ENCODE data around the gene MFAP2.
"Not testable (repeated sequence)": the region's sequence is repeated elsewhere in the genome, so short reads cannot be mapped to it uniquely, and the experiment has no call there.

Gene MFAP2

DNA sequence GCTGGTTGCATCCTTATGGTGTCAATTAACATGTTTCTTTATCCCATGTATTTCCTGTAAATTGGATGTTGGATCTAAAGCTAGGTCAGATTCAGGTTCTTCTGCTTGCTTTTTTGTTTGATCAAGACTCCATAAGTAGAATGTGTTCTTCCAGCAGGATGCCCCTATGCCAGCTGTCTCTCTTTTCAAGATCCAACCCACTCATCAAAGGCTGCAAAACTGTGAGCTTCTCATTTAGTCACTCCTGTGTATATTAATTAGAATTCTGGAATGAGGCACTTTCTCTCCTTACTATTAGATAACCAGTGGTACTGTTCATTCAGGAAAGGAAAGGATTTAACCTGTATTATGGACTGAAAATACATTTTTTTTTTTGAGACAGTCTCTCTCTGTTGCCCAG is 46.5 kb downstream of the MFAP2 start:
- in situ Hi-C loops (cut with HindIII; ENCODE audit: low sequenced_read_pairs): not testable (repeated sequence)

DNA sequence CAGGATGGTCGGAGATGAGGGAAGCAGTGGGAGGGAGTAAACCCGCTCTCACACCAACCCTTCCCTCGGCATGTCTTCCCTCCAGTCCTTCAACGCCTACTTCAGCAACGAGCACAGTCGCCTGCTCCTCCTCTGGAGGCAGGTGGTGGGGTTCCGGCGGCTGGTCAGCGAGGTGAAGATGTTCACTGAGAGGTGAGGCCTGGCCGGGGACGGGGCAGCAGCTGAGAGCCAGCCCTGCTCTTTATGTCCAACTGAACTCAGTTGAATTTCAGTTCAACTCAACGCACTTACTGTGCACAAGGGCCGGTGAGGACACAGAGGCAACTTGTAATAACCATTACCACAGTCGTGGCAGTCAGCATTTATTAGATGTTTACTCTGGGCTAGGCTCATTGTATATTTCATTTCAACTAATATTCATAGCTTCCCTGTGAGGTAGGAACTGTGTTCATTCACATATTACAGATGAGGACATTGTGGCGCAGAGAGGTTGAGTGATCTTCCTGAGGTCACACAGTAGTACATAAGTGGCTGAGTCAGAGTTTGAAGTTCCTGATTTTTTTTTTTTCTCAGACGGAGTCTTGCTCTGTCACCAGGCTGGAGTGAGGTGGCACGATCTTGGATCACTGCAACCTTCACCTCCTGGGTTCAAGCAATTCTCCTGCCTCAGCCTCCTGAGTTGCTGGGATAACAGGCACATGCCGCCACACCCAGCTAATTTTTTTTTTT is 49.0 kb downstream of the MFAP2 start:
- in situ Hi-C loops (cut with HindIII; ENCODE audit: low sequenced_read_pairs): not testable (repeated sequence)

DNA sequence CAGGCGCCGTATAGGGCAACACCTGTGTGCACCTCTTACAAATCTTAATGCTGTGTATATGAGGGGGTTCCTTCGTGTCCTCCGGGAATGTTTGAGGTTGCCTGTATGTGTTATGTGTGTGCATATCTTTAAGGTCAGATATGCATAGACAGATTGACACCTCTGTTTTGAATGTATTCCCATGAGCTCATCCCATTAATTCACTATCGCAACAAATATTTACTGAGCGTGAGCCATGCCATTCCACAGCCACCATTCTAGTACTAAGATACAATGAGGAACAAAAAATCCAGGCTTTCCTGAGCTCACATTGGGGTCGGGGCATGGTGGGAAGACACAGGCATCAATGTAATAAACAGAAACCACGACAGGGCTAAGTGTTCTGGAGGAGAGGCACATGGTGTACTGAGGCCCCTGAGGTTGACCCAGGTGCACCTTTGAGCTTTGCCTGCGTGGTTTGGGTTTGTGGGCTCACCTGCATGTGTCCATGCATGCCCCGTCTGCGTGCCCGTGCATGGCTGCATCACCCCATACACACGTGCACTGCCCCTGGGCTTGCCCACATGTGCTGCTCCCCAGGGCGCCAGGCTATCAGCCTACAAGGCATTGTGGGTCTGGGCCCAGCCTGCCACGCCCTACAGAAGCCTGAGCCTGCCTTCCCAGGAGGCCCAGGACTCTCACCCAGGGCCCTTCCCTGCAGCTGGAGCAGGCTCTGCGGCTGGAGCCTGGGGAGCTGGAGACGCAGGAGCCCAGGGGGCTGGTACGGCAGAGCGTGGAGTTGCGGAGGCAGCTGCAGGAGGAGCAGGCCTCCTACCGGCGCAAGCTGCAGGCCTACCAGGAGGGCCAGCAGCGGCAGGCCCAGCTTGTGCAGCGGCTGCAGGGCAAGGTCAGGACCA is 51.0 kb downstream of the MFAP2 start:
- in situ Hi-C loops (cut with HindIII; ENCODE audit: low sequenced_read_pairs): not testable (repeated sequence)

DNA sequence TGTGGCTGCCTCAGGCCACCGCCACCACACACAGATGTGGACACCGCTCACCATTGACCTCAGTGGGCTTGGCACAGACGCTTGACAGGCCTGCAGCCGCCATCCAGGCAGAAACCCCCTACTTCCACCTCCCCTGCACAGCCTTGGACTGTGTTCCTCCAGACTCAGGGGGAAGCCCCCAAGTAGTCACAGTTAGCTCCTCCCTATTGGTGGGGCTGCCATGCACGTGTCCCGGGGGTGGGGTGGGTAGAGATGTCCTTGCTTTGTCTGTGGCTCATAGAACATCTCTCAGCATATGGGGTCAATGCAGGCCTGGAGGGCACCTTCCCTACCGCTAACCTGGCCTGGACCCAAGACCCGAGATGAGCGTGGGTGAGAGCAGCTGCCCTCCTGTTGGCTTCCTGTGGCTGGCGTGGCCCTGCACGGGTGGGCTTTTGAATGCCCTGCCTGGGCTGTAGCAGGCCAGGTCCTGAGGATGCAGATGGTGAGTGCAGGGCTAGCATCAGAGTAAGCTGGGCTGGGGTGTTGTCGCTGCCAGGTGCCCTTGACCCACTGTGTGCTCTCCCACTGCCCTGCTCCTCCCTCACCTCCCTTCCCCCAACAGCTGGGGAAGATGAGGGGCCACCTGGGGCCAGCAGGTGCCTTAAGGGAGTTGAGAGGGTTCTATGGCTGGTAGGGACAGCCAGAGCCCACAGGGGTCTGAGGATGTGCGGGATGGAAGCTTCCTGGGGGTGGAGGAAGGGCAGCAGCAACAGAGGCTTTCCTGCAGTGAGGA is 52.5 kb downstream of the MFAP2 start:
- in situ Hi-C loops (cut with HindIII; ENCODE audit: low sequenced_read_pairs): no loop called here

DNA sequence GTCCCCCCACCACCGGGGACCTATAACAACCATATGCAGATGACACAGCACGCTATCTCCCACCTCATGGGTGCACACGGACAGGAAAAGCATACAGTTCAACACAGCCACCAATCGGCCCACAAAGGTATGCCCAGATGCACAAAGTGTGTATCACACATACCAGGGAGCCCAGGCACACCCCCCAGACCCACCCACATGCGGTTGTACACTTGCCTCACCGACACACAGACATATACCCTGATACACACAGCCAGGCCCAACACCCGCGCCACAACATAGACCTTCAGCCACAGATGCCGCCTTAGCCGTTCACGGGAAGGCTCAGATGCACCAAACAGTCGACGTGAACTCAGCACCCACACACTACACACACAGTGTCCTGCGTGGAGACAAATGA is 53.2 kb downstream of the MFAP2 start:
- in situ Hi-C loops (cut with HindIII; ENCODE audit: low sequenced_read_pairs): no loop called here

DNA sequence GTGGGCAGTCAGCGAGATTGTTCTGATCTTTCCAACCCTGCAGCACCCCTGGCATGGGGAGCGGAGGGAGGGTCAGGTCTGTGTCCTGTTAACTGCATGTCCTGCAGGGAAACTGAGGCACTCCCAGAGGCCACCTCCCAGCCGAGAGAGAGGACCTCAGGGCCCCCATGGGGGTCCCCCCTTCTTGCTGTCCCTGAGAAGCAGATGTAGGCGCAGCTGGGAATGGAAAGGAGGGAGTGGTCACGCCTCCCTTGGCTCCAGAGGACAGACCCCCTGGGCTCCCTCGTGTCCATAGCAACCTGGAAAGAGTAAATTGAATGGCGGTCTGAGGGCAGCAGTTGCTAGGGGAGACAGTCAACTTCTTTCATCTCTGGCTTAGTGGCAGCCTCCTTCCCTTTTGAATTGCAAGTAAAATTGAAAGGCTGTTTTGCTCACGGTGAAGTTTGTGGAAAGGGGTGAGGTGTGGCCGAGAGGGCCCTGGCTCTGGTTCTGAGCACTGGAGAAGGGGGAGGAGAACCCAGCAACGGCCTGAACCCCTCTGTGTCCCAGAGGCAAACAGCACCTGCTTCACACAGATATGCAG is 53.8 kb downstream of the MFAP2 start:
- in situ Hi-C loops (cut with HindIII; ENCODE audit: low sequenced_read_pairs): no loop called here

DNA sequence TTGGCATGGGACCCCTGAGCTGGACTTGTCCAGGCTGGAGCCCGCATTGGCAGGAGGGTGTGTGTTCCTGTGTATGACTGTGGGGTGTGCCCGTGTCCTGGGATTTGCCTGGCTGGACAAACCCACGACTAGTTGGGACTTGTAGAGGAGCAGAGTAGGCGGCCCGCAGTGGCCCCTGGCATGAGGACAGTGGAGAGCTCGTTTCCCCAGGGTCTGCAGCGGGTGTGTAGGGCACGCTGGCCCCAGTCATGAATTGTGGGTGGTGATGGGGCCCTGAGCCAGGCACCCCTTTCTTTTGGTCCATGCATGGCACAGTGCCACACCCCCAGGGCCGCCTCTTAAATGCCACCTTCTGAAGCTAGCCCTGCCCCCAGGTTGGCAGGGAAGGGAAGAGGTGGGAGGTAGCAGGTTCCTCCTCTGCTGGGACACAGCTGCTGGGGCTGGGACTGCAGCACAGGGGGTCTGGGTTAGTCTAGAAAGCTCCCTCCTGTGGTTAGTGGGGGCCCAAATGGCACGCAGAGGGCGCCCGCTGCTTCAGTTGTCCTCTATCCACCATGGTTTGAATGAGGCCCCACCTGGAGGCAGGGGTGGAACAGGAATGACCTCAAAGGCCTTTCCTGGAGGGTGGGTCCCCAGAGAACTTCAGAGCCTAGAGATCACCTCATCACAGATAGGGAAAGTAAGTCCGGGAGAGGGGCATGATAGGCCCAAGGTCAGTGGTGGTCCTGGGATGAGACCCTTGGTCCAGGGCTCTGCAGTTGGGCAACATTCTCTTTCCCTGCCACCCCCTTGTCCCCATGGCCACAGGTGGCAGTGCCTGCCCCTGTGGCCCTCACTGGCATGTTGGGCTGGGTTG is 54.6 kb downstream of the MFAP2 start:
- in situ Hi-C loops (cut with HindIII; ENCODE audit: low sequenced_read_pairs): no loop called here

DNA sequence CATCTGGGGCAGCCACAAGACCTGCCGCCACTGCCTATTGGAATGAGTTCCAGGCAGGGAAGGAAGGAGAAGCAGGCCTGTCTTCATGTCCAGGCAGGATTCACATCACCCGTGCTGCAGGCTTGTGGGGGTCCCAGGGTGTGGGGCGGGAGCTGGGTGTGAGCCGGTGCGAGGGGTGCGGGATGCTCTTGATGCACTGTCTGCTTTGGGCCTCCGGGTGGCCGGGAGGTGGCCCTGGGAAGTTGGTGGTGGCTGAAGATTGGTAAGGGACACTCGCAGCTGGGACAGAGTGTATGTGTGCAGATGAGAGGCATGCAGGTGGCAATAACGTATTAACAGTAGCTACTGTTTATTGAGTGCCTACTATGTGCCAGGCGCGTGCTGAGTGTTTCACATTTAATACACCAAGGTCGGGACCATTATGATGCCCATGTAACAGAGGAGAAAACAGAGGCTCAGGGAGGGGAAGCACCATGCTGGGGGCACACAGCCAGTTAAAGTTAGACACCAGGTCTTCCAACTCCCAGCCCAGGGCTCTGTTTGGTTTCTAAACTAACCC is 55.4 kb downstream of the MFAP2 start:
- in situ Hi-C loops (cut with HindIII; ENCODE audit: low sequenced_read_pairs): no loop called here

Data from DLD1 (cell line).